Left ventricle myocardium inferior (tissue), 1 donor: Measurements from ENCODE around the gene MARCHF2. TPM values are rescaled to one million over a fixed set of nuclear protein-coding genes. Genes with fewer than 3 reads are reported as not detected.

ENCODE experiments used
- DNase-seq: peaks from one replicate; pipeline ENCODE4 v3.0.0-alpha.2; 2020
- H3K27ac ChIP-seq: fragments of 200-600 bp; replicated peaks from 2 replicates; pipeline ENCODE4 v1.8.0; 2021
- H3K27me3 ChIP-seq: fragments of 200-600 bp; 2 replicates; pipeline ENCODE4 v1.8.0; 2021; ENCODE audit warnings: low read depth
- H3K36me3 ChIP-seq: fragments of 200-600 bp; 2 replicates; pipeline ENCODE4 v1.8.0; 2021
- H3K4me1 ChIP-seq: fragments of 200-600 bp; 2 replicates; pipeline ENCODE4 v1.8.0; 2021
- H3K4me3 ChIP-seq: fragments of 200-600 bp; 2 replicates; pipeline ENCODE4 v1.8.0; 2021; ENCODE audit warnings: mild to moderate bottlenecking, moderate library complexity
- H3K9me3 ChIP-seq: fragments of 200-600 bp; replicated peaks from 2 replicates; pipeline ENCODE4 v1.8.0; 2021
- CTCF ChIP-seq: fragments of 200-600 bp; IDR thresholded peaks from 2 replicates; pipeline ENCODE4 v1.8.0; 2021; ENCODE audit warnings: antibody characterized with exemption, mild to moderate bottlenecking, borderline replicate concordance
- intact Hi-C: fragments of 100-400 bp; cut with micrococcal nuclease; formaldehyde crosslinking; loops from one replicate; pipeline ENCODE4 v1.11.0; 2022
- total RNA-seq: library from RNA; stranded (reverse); fragmentation: NEBNext Ultra II Directional; extraction: Animal tissue kit (Norgen Biotek cat#: 25700); gene quantifications from one replicate; pipeline ENCODE4 v1.2.1, GENCODE V29; 2021
- donor health status: DM: no; HTN: yes; CAD: no; lungs with severe emphysema.

MARCHF2 gene
- total RNA-seq, 1 donor from 2014 or later: 109 TPM

DNA sequence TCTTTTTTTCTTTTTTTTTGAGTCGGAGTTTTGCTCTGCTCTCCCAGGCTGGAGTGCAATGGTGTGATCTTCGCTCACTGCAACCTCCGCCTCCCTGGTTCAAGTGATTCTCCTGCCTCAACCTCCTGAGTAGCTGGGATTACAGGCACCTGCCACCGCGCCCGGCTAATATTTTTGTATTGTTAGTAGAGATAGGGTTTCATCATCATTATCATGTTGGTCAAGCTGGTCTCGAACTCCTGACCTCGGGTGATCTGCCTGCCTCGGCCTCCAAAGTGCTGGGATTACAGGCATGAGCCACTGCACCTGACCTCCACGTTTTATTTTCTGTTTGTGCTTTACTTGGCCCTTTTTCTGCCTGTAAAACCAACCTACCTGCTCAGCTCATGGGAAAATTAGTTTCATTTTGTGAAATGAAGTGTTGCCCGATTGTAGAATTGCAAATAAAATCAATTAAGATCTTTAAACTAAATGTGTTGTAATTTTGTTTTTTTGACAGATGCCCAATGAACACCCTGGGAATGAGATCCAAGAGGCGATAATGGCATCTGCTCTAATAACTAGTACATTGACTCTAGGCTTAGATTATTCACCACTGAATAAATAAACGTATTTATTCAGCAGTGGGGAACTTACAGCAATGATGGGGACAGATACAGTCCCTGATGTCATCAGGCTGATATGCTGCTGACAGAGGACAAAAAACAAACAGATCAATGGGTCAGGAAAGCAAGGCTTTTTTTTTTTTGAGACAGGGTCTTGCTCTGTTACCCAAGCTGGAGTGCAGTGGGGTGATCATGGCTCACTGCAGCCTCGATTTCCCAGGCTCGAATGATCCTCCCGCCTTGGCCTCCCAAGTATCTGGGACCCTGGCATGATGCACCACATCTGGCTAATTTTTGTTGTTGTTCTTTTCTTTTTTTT is 25.2 kb upstream of the MARCHF2 start:
- TF ChIP-seq CTCF: no peak
- intact Hi-C loops: no loop called here
- Histone ChIP-seq H3K27me3 (no peaks in the 10 kb centered on the region), H3K4me3 (no peak overlapping the region), H3K36me3 (peaks cover 9% of the 10 kb centered on the region), H3K9me3 (peaks cover 3% of the 10 kb centered on the region), H3K27ac (no peak overlapping the region), H3K4me1 (peaks cover 36% of the 10 kb centered on the region)
- no peak for DNase-seq

DNA sequence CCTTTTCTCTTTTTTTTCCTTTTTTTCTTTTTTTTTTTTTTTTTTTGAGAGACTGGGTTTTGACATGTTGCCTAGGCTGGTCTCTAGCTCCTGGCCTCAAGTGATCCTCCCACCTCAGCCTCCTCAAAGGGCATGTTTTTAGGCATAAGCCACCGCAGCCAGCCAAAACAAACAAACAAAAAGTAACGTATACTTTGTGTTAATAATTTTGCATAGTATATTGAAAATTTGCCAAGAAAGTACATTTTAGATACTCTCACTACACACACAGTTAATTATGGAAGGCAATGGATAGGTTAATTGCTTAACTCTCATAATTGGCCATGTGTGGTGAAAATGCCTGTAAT is 24.5 kb upstream of the MARCHF2 start:
- Histone ChIP-seq H3K4me3 (no peak overlapping the region), H3K4me1 (peaks cover 43% of the 10 kb centered on the region), H3K36me3 (peaks cover 9% of the 10 kb centered on the region), H3K27me3 (no peaks in the 10 kb centered on the region), H3K9me3 (peaks cover 3% of the 10 kb centered on the region), H3K27ac (peak overlapping the region; percentile 100)
- intact Hi-C loops: no loop called here
- no peak for TF ChIP-seq CTCF
- no peak for DNase-seq

- H3K27ac ChIP-seq: peak within 1 kb of the TSS; percentile 100
- intact Hi-C loops: no loop called here
- peak within 1 kb of the TSS; percentile 96 for H3K4me3 ChIP-seq
- no peaks in the 10 kb centered on the region for H3K27me3 ChIP-seq
- peak; percentile 100 for DNase-seq
- no peak for TF ChIP-seq CTCF
- peaks cover 57% of the 10 kb centered on the region for H3K4me1 ChIP-seq
- peaks cover 9% of the 10 kb centered on the region for H3K36me3 ChIP-seq
- peaks cover 3% of the 10 kb centered on the region for H3K9me3 ChIP-seq
Observed at GRCh38 chr19:8389891-8390616, 23.1 kb upstream of the MARCHF2 start, which contains the start of gene RAB11B. Gene RAB11B (plus strand): TSS chr19:8390360. CDS start chr19:8390417, 57 bp downstream.

DNA sequence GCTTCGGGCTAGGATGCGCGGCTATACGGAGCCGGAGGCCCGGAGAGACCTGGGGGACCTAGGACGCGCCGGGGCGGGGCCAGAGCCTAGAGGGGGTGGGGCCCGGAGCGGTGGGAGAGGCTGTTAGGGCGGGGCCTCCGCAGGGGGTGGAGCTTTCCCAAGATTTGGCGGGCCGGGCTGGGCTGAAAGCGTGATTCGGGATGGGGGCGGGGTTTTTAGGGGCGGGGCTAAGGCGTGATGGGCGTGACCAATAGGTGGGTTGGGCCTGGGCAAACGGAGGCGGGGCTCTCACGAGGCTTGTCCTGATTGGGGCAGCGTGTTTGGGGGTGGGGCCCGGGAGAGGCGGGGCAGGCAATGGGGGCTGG is 22.5 kb upstream of the MARCHF2 start:
- peaks cover 3% of the 10 kb centered on the region for H3K9me3 ChIP-seq
- H3K27ac ChIP-seq: peak overlapping the region; percentile 100
- DNase-seq: peak; percentile 96
- peaks cover 9% of the 10 kb centered on the region for H3K36me3 ChIP-seq
- no peak for TF ChIP-seq CTCF
- peak overlapping the region; percentile 96 for H3K4me3 ChIP-seq
- intact Hi-C loops: no loop called here
- H3K4me1 ChIP-seq: peaks cover 63% of the 10 kb centered on the region
- H3K27me3 ChIP-seq: no peaks in the 10 kb centered on the region

- DNase-seq: no peak
- H3K36me3 ChIP-seq: peaks cover 7% of the 10 kb centered on the region
- intact Hi-C loops: no loop called here
Observed at GRCh38 chr19:8391198-8392016, 21.7 kb upstream of the MARCHF2 start.

More at GRCh38 chr19:8391198-8392016, 21.7 kb upstream of the MARCHF2 start:
- Histone ChIP-seq H3K4me1 (peaks cover 71% of the 10 kb centered on the region), H3K27me3 (no peaks in the 10 kb centered on the region), H3K27ac (peak overlapping the region; percentile 100), H3K9me3 (peaks cover 3% of the 10 kb centered on the region), H3K4me3 (peak overlapping the region; percentile 96)
- no peak for TF ChIP-seq CTCF
